PC-9 (cell line): ENCODE data around the gene CROCC2.

Experiments used
- EZH2 ChIP-seq: fragments of 200-600 bp; sonication (generic); IDR thresholded peaks from 2 replicates; pipeline ENCODE4 v1.8.0; 2017; ENCODE audit warnings: antibody characterized with exemption, low read depth
- TF ChIP-seq, protein P1 (sequence below): fragments of 200-600 bp; sonication (generic); conservative IDR thresholded peaks from 2 replicates; pipeline ENCODE4 v1.6.1; 2017; ENCODE audit warnings: mixed run types, antibody characterized with exemption, mild to moderate bottlenecking, moderate library complexity

- no peak for TF ChIP-seq EZH2
- TF ChIP-seq, protein P1, sequence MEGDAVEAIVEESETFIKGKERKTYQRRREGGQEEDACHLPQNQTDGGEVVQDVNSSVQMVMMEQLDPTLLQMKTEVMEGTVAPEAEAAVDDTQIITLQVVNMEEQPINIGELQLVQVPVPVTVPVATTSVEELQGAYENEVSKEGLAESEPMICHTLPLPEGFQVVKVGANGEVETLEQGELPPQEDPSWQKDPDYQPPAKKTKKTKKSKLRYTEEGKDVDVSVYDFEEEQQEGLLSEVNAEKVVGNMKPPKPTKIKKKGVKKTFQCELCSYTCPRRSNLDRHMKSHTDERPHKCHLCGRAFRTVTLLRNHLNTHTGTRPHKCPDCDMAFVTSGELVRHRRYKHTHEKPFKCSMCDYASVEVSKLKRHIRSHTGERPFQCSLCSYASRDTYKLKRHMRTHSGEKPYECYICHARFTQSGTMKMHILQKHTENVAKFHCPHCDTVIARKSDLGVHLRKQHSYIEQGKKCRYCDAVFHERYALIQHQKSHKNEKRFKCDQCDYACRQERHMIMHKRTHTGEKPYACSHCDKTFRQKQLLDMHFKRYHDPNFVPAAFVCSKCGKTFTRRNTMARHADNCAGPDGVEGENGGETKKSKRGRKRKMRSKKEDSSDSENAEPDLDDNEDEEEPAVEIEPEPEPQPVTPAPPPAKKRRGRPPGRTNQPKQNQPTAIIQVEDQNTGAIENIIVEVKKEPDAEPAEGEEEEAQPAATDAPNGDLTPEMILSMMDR = no peak
Measured at GRCh38 chr2:241030333-241030680, 124.2 kb downstream of the CROCC2 start.
